HG03025 (cell line): ENCODE measurements around the gene RAB1B.
"Not testable (repeated sequence)": the region's sequence is repeated elsewhere in the genome, so short reads cannot be mapped to it uniquely, and the experiment has no call there.

Source experiments
- ATAC-seq: cut with Tn5 transposase; IDR thresholded peaks from one replicate; pipeline ENCODE4 v1.9.1; 2021; ENCODE audit warnings: mild to moderate bottlenecking, moderate library complexity; ENCODE audit not compliant: unreplicated experiment, low FRiP score

Gene RAB1B

DNA sequence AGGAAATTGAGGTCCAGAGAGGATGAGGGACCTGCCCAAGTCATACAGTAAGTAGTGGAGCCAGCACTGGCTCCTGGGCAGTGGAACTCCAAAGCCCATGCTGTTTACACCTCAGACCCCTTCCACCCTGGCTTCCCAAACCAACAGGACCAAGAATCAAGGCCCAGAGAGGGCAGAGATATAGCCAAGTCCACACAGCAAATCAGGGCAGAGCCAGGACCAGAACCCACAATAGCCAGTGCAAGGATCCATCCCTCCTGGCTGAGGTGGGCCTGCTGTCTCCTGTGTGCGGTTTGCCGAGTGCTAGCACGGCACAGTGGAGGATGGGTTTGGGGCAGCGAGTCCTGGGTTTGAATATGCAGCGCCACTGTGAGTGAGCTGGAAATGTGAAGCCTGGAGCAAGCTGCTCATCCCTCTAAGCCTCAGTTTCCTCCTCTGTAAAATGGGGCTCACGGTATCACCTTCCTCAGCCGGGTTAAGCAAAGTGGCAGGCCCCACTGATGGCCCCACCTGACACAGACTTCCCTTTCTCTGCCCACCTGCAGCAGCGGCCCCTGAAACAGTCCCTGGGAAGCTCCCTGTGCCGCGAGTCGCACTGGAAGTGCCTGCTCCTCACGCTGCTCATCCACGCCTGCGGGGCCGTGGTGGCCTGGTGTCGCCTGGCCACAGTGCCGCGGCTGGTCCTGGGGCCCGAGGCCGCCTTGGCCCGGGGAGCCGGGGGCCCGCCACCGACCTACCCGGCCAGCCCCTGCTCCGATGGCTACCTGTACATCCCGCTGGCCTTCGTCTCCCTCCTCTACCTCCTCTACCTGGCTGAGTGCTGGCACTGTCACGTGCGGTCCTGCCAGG, 25.6 kb downstream of the RAB1B start:
- no peak for ATAC-seq

DNA sequence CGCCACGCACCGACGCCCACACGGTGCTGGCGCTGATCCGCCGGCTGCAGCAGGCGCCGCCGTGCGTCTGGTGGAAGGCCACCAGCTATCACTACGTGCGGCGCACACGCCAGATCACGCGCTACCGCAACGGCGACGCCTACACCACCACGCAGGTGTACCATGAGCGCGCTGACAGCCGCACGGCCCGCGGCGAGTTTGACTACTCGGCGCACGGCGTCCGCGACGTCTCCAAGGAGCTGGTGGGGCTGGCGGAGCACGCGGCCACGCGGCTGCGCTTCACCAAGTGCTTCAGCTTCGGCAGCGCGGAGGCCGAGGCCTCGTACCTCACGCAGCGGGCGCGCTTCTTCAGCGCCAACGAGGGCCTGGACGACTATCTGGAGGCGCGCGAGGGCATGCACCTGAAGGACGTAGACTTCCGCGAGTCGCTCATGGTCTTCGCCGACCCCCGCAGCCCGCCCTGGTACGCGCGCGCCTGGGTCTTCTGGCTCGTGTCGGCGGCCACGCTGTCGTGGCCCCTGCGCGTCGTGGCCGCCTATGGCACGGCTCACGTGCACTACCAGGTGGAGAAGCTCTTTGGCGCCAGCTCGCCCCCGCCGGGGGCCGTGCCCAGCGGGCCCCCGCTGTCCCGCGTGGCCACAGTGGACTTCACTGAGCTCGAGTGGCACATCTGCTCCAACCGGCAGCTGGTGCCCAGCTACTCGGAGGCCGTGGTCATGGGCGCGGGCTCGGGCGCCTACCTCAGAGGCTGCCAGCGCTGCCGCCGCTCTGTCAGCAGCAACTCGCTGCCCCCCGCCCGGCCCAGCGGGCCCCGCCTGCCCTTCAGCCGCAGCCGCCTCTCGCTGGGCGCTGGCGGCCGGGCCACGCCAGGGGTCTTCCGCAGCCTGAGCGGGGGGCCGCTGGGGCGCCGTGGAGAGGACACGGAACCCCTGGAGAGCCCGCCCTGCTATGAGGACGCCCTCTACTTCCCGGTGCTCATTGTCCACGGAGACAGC, 26.5 kb downstream of the RAB1B start:
- no peak for ATAC-seq

DNA sequence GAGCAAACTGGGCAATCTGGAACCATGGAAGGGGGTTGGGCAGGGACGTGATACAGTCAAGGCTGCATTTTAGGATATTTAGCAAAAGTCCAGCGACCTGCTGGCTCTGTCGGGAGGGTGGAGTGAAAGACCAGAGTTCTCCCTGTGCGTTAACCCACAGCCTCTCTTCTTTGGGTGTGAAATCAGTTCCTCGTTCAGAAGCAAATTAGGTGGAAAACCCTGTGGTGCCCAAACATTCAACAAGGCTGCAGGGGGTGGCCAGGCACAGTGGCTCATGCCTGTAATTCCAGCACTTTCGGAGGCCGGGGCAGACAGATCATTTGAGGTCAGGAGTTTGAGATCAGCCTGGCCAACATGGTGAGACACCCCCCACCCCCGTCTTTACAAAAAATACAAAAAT, 29.2 kb downstream of the RAB1B start:
- no peak for ATAC-seq

DNA sequence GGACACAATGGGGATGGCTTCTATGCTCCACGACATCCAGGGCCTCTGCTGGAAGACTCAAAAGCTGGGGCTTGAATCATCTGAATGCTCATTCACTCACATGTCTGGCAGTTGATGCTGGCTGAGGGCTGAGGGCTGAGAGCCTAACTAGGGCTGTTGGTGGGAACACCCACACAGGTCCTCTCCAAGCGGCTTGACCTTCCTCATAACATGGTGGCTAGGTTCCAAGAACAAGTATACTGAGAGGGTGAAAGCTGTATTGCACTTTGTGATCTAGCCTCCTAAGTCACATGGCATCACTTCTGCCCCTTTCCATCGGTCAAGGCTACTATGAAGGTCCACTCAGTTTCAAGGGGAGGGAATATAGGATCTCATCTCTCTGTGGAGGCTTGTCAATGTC, 30.7 kb downstream of the RAB1B start:
- ATAC-seq: no peak

DNA sequence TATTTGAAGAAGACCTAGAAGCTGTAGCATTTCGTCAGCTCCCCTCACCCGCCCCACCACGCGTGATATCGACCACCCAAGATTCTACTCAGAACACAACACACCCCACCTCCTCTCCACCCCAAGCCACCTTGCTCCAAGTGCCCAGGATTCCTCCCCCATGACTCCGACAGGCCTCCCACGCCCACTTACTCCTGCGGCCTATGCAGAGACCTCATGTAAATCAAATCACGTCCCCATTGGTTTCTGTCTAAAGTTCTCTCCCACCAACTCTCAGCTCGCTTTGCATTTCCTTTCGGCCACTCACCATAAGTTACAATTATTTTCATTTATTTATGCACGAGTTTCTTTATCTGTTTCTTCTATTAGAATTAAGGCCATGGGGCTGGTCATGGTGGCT, 34.2 kb downstream of the RAB1B start:
- no peak for ATAC-seq

DNA sequence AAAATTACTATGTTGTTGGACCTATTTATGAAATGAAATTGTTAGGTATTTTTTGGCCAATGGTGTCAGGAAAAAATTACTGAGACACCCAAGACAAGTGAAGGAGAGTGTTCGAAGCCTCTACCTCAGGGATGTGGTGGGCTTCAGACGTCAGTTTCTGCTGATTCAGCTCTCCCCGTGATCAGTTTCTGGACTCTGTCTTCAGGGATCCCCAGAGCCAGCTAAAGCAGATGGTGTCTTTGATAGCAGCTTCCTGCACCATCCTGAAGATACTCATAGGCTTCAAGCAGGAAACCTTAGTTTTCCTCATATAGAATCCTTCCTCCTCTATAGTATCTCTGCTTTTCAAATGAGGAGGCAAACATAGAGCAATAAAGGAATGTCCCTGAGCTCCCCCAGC, 41.0 kb downstream of the RAB1B start:
- no peak for ATAC-seq

DNA sequence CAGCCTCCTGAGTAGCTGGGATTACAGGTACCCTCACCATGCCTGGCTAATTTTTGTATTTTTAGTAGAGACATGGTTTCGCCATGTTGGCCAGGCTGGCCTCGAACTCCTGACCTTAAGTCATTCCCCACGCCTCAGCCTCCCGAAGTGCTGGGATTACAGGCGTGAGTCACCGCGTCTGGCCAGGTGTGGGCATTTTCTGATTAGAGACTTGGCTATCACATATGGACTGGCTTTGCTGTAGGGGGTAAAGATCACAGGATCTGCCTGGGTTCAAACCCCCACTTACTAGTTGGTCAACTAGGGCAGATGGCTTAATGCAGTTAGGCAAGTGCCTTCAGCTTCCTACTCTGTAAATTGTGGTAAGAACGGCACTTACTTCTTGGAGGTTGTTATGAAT, 41.9 kb downstream of the RAB1B start:
- no peak for ATAC-seq

DNA sequence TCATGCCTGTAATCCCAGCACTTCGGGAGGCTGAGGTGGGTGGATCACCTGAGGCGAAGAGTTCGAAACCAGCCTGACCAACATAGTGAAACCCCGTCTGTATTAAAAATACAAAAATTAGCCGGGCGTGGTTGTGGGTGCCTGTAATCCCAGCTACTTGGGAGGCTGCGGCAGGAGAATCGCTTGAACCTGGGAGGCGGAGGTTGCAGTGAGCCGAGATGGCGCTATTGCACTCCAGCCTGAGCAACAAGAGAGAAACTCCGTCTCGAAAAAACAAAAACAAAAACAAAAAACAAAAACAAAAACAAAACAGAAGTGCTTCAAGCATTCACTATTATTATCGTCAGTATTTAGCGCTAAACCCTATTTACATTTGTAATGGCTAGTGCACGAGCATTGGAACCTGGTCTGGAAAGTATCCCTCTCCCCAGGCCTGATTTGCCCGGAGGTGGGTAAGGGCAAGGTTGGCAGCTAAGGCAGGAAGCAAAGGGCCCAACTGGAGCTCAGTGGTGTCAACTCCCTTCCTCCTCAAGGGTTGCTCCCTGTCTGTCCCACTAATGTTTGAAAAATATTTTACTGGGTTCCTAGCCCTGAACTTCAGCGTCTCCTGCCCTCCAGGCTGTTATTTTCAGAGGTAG, 42.5 kb downstream of the RAB1B start:
- ATAC-seq: not testable (repeated sequence)

DNA sequence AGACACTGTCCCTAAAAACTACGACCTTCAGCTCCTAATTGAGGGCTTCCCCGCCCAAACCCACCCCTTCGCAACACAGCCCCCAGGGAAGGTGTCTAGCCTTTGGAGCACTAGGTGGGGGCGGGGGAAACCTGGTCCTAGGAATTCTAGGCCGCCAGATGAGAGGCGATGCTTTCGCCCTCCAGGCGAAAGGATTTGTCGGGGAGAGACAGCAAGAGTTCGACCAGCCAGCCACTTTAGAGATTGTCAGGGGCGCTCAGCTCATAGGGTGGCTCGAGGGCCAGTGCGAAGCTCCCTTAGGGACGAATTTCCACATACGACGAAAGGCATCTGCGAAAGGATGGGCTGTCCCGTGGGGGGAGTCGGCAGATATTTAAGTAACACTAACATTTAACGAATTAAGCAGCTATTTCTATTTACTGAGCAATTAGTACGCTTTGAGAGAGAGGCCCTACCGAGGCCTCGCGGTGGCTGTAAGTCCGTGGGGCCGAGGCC, 43.1 kb downstream of the RAB1B start:
- ATAC-seq: no peak

DNA sequence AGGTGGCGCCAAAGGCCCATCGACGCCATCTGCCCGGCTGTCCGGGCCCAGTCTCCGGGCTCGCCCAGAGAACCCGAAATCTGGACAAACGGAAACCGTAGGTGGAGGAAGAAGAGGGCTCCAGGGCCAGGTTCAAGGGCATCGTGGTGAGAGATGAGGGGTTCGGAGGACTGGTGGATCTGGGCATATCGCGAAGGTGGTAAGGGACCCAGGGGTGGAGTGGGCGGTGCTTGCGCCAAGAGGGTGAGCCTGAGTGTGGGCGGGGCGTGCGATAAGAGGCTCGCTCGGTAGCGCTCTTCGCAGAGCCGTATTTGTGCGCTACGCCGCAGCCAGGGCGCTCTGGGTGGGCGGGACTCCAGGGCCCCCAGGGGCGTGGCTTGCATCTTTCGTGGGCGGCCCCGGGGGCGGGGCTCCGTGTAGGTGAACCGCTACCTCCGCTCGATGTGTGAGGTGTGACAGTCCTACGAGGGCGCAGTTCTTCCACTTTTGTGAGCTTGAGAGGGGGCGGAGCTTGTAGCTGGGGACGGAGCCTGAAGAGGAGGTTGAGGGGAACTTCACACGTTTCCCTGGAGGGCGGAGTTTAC, 43.6 kb downstream of the RAB1B start:
- peak; percentile 63 for ATAC-seq

DNA sequence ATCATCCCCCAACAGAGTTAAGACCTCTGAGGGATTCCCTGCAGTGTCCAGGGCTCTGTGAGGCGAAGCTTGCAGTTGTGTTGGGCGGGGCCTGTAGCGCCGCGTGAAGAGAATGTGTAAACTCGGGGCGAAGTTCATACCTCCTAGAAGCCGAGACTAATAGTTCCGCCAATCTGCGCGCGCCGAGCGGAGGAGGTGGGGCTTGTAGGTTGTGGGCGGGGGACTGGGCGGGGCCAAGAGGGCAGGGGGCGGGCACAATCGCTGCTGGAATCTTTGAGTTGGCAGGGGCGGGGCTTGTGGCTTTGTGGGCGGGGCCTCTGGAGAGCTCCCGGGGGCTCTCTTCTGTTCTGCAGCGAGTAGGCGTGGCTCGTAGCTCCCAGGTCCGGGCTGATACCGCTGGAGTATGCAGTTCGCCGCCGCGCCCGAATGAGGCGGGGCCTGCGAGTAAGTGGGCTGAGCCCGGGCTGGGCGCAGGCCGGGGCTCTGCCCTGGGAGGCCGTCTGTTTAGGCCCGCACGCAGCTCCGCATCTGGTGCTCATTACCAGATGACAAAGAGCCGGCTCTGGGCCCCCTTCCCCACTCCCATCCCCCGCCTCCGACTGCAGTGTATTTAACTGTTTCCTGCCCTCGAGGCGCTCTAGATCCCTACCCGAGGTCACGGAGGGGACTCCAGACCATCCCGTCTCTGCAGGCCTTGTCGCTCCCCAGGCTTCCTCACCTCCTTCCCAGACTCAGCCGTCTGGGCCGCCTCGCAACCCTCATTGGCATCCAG, 44.3 kb downstream of the RAB1B start:
- peak; percentile 55 for ATAC-seq

DNA sequence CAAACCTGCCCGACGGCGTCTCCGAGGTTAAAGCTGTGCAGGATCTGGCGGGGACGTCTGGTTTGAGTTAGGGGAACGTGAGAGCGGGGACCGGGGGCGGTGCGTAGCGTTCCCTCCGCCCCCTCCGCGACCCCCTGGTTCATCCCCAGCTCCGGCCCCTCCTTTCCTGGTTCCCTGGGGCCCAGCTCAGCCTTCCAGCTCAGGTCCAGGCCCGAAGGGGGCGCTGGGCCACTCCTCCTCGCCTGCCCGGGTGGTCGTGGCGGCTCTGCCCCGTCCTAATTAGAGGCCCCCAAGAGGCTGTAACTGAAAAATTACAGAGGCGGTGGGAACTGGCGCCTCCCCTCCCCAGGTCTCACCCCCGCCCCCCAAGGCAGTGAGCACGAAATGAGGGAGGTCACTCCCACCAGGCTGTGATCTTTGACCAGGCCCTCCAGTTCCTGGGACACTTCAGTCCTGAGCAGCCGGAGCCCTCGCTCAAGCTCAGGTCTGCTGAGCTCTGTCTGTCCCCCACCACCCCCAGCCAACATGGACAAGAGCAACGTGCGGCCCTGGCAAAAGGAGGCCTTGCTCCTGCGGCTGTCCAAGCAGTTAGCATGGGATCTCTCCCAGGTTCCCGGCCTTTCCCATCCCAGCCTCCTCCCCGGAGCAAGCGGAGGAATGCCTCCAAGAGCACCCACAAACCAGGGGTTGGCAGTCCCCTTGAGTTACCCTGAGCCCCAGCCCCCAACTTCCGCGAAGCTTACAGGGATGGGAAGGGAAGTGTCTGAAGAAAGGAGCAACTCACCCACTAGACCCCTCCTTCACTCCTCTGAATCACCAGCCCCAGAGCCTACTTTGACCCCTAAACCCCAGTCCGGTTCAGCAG, 45.1 kb downstream of the RAB1B start:
- no peak for ATAC-seq

DNA sequence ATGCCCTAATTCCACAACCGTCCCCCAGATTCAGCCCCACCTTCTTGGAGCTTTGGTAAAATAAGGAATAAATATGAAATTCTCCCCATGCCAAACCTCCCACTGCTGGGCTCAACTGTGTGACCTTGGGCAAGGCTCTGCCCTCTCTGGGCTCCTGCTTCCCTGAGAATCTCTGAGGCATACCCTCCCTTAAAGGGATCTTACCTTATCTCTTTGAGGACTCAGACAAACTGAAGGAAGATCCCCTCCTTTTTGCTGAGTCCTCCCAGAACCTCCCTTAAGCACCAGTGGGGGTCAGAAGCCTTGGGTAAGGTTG, 45.7 kb downstream of the RAB1B start:
- no peak for ATAC-seq

DNA sequence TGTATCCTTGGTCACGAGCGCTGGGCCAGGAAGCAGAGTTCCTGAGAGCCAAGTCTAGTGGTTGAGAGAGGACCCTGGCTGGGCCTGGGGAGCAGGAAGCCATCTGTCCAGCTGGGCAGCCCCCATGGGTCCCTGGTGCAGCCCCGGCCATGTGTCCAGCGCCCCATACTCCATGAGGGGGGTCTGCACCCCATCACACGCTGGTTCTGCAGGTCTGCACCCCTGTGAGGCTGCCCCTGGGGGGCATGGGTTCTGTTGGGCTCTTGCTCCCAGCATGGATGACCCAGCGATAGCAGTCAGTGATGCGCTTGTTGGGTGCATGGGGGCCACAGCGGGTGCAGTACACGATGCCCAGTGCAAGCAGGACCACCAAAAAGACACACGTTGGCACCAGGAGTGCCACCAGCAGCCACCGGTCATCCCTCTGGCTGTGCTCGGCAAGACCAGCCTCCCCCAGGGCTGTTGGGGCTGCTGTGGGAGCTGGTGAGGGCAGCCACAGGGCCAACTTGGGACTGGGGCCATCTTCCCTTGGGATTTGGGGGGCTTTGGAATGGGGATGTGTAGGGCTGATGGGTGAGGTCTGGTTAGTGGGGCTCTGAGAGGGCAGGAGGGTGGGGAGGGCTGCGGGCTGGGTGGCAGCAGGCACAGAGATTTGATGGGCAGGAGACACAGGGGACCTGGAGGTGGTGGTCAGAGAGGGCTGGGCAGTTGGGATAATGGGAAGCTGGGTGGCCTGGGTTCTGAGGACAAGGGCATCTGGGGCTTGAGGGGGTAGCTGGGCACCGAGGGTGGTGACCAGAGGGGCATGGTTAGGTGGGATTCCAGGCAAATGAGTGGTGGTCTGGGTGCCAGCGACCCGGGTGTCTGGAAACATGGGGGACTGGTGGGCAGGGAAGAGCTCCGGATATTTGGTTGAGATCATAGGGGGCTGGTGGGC, 46.4 kb downstream of the RAB1B start:
- ATAC-seq: no peak

DNA sequence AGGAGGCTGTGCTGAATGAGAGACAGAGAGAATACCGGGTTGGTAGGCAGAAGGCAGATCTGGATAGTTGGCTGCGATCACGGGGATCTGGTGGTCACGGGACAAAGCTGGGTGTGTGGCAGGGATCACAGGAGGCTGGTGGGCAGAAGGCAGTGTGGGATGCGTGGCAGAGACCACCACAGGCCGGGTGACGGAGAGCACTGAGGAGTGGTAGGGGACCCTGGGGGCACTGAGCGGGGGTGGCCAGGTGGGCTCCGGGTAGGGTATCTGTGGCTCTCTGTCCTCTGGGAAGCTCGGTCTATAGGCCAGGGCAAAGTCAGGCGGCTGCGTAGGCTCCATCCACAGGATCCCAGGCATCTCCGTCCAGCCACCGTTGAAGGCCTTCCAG, 47.1 kb downstream of the RAB1B start:
- no peak for ATAC-seq

DNA sequence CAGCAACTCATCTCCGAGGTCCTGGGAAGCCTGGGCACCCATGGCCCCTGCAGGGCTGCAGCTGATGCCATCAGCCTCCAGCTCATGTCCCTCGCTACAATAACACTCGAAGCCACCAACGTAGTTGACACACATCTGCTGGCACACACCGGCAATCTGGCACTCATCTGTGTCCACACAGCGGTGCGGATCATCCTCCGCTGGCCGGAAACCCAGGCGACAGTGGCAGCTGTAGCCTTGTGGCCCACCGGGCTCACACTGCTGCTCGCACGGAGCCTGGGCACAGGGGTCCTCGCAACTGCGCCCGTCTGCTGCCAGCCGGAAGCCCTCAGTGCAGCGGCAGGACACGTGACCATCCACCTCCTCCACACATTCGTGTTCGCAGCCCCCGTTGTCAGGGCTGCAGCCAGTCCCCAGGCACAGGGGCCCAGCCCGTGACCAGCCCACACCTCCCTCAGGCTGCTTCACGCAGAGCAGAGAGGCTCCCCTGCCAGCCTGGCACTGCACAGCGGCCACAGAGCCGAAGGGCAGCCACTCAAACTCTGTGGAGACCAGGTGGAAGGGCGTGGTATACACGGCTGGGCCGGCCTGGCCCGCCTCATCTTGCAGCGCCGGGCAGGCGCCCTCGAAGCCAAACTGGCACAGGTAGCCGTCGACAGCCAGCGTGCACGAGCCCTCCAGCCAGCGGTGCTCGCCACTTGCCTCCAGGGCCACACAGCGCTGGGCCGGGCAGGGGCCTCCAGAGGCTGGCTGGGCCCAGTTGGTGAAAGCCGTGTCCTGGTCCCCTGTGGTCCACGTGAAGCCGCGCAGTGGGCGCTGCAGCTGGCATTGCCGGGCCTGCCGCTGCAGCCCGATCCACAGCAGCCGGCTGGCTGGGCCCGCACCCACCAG, 47.7 kb downstream of the RAB1B start:
- no peak for ATAC-seq

DNA sequence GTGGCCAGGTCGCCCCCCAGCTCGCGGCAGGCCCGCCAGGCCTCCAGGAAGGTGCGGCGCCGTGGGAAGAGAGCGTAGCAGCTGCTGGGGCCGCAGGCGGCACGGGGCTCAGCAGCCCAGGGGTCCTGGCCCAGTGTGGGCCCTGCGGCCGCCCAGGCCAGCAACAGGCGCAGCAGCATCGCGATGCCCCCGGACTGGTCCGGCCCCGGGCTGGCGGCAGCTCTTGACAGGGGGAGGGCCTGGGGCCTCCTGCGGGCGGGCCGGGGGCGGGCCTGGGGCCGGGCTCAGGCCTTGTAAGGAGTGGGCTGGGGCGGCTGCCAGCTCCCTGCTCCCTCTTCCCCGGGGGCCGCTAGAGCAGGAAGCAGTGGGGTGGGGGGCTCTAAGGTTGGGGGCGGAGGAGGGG, 48.4 kb downstream of the RAB1B start, which contains the start of gene CD248:
TSS of gene CD248 (minus strand) at position 196 of the 403 bp plus-strand sequence. CDS start at position 179, 17 bp downstream.
- no peak for ATAC-seq
